Endothelial cell of umbilical vein (primary cell): ENCODE results near the gene C1R.

ENCODE experiments used
- CTCF ChIP-seq, 2 donors: IDR thresholded peaks; 1 replicate in 1 of 2; 2 replicates in 1 of 2; pipeline ENCODE4 v1.5.1; 2011; ENCODE audit warnings: low read length in 2 of 2, mild to moderate bottlenecking in 2 of 2, moderate library complexity in 2 of 2, control low read depth in 1 of 2, inconsistent platforms in 1 of 2, low read depth in 1 of 2; ENCODE audit not compliant: insufficient read depth in 1 of 2; ENCODE audit errors: extremely low read depth in 1 of 2
- EZH2 ChIP-seq: IDR thresholded peaks from 2 replicates; pipeline ENCODE4 v1.6.1; 2012; ENCODE audit warnings: borderline replicate concordance, low read depth, mild to moderate bottlenecking, moderate library complexity, low read length, inconsistent platforms; ENCODE audit not compliant: severe bottlenecking
- FOS ChIP-seq: IDR thresholded peaks from 2 replicates; pipeline ENCODE4 v1.6.1; 2011; ENCODE audit warnings: mild to moderate bottlenecking, low read length, moderate library complexity, borderline replicate concordance; ENCODE audit not compliant: insufficient read depth
- GATA2 ChIP-seq: IDR thresholded peaks from 2 replicates; pipeline ENCODE4 v1.7.0; 2011; ENCODE audit warnings: low read depth, mild to moderate bottlenecking, moderate library complexity, mixed read lengths, low read length; ENCODE audit not compliant: insufficient read length, insufficient read depth
- MAX ChIP-seq: IDR thresholded peaks from 2 replicates; pipeline ENCODE4 v1.6.1; 2011; ENCODE audit not compliant: insufficient read depth, insufficient read length
- MYC ChIP-seq: IDR thresholded peaks from one replicate; pipeline ENCODE4 v1.6.1; 2011; ENCODE audit warnings: mild to moderate bottlenecking, low read depth, low read length
- POLR2A ChIP-seq: IDR thresholded peaks from 2 replicates; pipeline ENCODE4 v1.6.1; 2012; ENCODE audit warnings: low read depth, mild to moderate bottlenecking, control low read depth, low read length
- POLR2AphosphoS5 ChIP-seq: IDR thresholded peaks from 2 replicates; pipeline ENCODE4 v1.6.1; 2012; ENCODE audit warnings: low read depth, mild to moderate bottlenecking, control low read depth, low read length, moderate library complexity; ENCODE audit not compliant: insufficient read depth

GRCh38 chr12:7065073-7065623 lies 27.1 kb downstream of the C1R start:
- TF ChIP-seq CTCF (IDR thresholded peaks at IDR 0.05; ENCODE audit: extremely low read depth in 1 of 2, insufficient read depth in 1 of 2, low read depth in 1 of 2, low read length in 2 of 2) (no peak), POLR2A (no peak), EZH2 (no peak), MAX (no peak), POLR2AphosphoS5 (no peak), GATA2 (no peak), MYC (no peak), FOS (no peak)
